Measurements from ENCODE around the gene ECHDC3.

GRCh38 chr10:11745045-11745444 lies 2.9 kb downstream of the ECHDC3 start:
- TF ChIP-seq POLR2AphosphoS5 (IDR thresholded peaks at IDR 0.05) = no peak
- no peak for TF ChIP-seq POLR2A (IDR thresholded peaks at IDR 0.05)
- TF ChIP-seq CTCF (IDR thresholded peaks at IDR 0.05) = no peak

Data from breast epithelium (tissue), 3 donors.